NCI-H187 treated with DMSO at 0.1 percent for 48 hours (cell line): ENCODE data around the gene PGAM1.
"Not testable (repeated sequence)": the region's sequence is repeated elsewhere in the genome, so short reads cannot be mapped to it uniquely, and the experiment has no call there.

Source experiments
- DNase-seq: peaks from one replicate; lab custom pipeline; 2025; lab: John Stamatoyannopoulos, UW

Gene PGAM1

GRCh38 chr10:97456686-97457065, 30.7 kb downstream of the PGAM1 start:
- no peak for DNase-seq

- DNase-seq, result no peak
Observed at GRCh38 chr10:97459111-97459510, 33.1 kb downstream of the PGAM1 start.

DNA sequence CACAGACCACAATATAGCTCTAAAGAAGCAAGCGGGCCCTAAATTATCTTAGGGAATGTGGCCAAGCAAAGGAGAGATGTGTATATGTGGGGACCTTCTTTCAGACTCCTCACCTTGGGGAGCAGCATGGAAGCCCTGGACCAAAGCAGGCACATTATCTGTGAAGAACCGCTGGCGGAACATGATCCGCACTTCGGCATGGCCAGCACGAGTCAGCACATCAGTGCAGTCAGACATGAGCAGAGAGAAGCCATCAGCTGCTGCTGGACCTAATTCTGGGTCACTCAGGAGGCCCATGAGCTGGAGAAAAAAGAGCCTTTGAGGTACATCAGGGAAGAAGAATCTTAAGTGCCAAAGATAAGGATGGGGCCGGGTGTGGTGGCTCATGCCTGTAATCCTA, 33.9 kb downstream of the PGAM1 start:
- no peak for DNase-seq

GRCh38 chr10:97462309-97462708, 36.3 kb downstream of the PGAM1 start:
- DNase-seq, result no peak

- DNase-seq, result no peak
Observed at GRCh38 chr10:97463363-97464132, 37.6 kb downstream of the PGAM1 start.

- no peak for DNase-seq
Observed at GRCh38 chr10:97464226-97464625, 38.2 kb downstream of the PGAM1 start.

- no peak for DNase-seq
Observed at GRCh38 chr10:97465982-97466381, 40.0 kb downstream of the PGAM1 start.

DNA sequence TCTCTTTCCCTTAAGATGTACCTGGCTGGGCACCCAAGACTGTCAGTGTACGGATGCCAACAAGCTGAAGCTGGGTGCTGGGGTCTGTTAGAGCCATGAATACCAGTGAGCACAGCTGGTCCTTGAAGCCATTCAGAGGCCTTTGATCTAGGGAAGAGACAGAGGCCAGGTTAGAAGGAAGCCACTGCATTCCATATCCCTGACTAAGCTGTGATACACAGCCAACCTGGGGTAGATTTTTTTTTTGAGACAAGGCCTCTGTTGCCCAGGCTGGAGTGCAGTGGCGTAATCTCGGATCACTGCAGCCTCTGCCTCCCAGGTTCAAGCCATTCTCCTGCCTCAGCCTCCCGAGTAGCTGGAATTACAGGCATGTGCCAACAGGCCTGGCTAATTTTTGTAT, 40.8 kb downstream of the PGAM1 start:
- no peak for DNase-seq

DNA sequence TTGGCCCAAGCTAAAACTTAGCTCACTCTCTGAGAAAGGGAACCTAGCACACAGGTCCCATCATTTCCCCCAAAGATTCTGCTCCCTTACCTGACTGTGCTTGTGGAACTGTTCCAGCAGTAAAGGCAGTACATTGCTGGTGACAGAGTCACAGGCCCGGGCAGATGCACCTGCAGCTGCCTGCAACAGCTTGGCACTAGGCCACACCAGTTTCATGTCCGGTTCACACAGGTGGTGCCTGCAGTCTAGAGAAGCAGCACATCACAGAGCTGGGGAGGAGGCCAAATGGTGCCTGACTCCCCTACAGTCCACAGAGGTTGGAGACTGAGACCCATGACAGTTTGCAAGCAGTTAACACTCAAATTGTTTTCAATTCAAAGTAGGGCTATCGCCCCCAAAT, 42.2 kb downstream of the PGAM1 start:
- no peak for DNase-seq

DNA sequence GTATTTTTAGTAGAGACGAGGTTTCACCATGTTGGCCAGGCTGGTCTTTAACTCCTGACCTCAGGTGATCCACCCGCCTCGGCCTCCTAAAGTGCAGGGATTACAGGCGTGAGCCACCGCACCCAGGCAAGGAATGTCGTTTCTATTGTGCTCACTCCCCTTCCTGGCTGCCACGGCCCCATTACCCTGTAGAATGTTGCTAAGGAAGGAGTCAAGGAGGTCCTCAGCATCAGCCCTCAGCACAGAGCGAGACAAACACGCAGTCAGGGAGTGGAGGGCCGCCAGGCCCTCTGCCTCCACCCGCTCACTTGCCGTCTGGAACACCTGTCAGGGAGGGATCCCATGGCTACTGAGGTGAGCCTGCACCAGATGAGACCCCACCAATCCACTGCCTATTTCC, 42.8 kb downstream of the PGAM1 start:
- DNase-seq, result not testable (repeated sequence)

GRCh38 chr10:97474918-97475317, 48.9 kb downstream of the PGAM1 start:
- no peak for DNase-seq

DNA sequence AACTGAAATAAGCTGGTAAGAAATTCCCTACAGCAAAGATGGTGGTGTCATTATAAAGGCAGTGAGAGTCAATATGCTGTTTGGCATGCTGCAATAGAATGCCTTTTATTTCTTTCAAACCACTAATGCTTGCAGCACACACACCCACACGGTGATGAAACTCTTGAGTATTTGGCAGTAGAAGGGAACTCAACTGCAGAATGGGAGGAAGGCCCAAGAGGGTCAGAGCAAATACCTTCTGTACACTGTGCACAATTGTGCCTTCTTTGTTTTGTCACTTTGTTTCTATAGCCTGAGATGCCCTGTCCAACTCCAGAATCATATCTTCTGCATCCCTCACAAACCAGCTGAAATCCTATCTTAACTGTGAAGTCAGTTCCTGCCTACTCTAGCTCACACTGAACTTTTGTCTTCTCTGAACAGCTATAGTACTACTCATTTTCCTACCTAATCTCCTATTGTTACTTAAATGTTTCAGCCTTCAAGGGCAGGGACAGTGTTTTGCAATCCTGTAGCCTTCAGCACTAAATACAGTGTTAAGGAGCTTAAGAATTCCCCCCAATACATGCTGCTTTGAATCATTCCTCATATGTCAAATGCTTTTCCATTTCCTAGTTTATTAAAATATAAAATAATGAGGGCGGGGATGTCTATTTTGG, 50.1 kb downstream of the PGAM1 start:
- no peak for DNase-seq

GRCh38 chr10:97479410-97479809, 53.4 kb downstream of the PGAM1 start:
- not testable (repeated sequence) for DNase-seq

GRCh38 chr10:97479939-97480338, 53.9 kb downstream of the PGAM1 start:
- DNase-seq, result no peak

DNA sequence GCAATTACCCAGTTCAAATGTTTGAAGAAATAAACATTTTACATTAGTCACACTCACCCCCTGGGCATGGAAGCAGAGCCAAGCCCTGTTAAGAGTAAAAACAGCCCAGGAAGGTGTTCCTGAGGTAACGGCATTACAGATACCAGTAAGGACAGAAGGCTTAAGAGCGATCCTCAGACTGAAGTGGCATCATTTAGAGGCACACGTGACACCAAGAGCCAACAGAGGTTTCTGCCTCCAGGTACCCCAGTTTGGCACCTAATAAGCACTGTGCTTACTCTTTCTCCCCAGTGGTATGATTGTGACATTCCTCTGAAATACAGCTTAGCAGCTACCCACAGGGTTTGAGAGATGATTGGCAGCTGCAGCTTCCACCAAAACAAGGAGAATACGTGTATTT, 55.1 kb downstream of the PGAM1 start:
- DNase-seq, result no peak

- no peak for DNase-seq
Observed at GRCh38 chr10:97482381-97482780, 56.4 kb downstream of the PGAM1 start.
